ENCODE results near the gene ZDHHC4. TPM values are rescaled to one million over a fixed set of nuclear protein-coding genes. Genes with fewer than 3 reads are reported as not detected.

ZDHHC4 gene
- total and polyA plus RNA-seq, 9 donors: 35.9 to 92.0 (median 47.8) TPM

DNA sequence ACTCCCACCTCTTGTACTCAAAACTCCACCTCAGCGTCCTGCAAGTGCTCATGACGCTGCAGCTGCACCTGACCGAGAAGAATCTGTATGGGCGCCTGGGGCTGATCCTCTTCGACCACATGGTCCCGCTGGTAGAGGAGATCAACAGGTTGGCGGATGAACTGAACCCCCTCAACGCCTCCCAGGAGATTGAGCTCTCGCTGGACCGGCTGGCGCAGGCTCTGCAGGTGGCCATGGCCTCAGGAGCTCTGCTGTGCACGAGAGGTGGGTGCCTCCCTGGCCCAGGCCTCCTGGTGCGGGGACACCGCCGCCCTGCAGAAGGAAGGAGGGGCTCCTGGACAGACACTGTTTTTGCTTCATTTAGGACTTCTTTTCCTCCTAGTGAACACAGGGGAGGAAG, 22.8 kb downstream of the ZDHHC4 start:
- H3K36me3 ChIP-seq: no peaks in the 10 kb centered on the region
- TF ChIP-seq EP300 (IDR thresholded peaks at IDR 0.05) (no peak), POLR2A (IDR thresholded peaks at IDR 0.05) (no peak)
- TF ChIP-seq, protein P1, sequence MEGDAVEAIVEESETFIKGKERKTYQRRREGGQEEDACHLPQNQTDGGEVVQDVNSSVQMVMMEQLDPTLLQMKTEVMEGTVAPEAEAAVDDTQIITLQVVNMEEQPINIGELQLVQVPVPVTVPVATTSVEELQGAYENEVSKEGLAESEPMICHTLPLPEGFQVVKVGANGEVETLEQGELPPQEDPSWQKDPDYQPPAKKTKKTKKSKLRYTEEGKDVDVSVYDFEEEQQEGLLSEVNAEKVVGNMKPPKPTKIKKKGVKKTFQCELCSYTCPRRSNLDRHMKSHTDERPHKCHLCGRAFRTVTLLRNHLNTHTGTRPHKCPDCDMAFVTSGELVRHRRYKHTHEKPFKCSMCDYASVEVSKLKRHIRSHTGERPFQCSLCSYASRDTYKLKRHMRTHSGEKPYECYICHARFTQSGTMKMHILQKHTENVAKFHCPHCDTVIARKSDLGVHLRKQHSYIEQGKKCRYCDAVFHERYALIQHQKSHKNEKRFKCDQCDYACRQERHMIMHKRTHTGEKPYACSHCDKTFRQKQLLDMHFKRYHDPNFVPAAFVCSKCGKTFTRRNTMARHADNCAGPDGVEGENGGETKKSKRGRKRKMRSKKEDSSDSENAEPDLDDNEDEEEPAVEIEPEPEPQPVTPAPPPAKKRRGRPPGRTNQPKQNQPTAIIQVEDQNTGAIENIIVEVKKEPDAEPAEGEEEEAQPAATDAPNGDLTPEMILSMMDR (IDR thresholded peaks at IDR 0.05): no peak

DNA sequence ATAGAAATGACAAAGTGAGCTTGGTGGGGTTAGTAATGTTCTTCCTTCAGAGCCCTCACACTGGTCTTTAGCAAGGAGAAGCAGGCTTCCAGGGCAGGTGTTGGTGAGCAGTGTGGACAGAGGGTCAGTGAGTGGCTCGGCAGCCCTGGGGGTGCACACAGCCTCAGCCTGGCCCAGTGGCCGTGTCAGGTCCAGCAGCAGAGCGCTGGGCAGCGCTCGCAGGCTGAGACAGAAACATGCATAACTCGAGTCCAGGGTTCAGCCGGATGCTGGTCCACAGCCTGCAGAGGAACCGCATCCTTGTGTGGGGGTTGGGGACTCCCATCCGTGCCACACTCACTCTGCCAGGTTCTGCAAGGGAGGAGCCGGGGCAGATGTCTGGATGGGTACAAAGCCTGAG, 27.2 kb downstream of the ZDHHC4 start:
- no peaks in the 10 kb centered on the region for H3K9me3 ChIP-seq
- intact Hi-C loops (cut with DNase I): no loop called here
- H3K27me3 ChIP-seq: no peaks in the 10 kb centered on the region
- H3K27ac ChIP-seq: no peak overlapping the region
- no peaks in the 10 kb centered on the region for H3K36me3 ChIP-seq
- TF ChIP-seq EP300 (IDR thresholded peaks at IDR 0.05): no peak
- no peak for DNase-seq
- 81 to 92% (median 85%) methylated on average over 10 of the region's 10 CpGs for WGBS, 3 donors
- no peak overlapping the region for H3K4me3 ChIP-seq
- no peaks in the 10 kb centered on the region for H3K4me1 ChIP-seq (ENCODE audit: insufficient read depth)

More for the DNA sequence above, 22.8 kb downstream of the ZDHHC4 start:
- Histone ChIP-seq H3K4me1 (ENCODE audit: insufficient read depth) (no peaks in the 10 kb centered on the region), H3K4me3 (no peak overlapping the region), H3K27me3 (no peaks in the 10 kb centered on the region), H3K27ac (no peak overlapping the region), H3K9me3 (no peaks in the 10 kb centered on the region)
- no peak for DNase-seq
- WGBS, 3 donors: 84 to 90% (median 87%) methylated on average over 12 to 15 of the region's 15 CpGs
- intact Hi-C loops (cut with DNase I): no loop called here

DNA sequence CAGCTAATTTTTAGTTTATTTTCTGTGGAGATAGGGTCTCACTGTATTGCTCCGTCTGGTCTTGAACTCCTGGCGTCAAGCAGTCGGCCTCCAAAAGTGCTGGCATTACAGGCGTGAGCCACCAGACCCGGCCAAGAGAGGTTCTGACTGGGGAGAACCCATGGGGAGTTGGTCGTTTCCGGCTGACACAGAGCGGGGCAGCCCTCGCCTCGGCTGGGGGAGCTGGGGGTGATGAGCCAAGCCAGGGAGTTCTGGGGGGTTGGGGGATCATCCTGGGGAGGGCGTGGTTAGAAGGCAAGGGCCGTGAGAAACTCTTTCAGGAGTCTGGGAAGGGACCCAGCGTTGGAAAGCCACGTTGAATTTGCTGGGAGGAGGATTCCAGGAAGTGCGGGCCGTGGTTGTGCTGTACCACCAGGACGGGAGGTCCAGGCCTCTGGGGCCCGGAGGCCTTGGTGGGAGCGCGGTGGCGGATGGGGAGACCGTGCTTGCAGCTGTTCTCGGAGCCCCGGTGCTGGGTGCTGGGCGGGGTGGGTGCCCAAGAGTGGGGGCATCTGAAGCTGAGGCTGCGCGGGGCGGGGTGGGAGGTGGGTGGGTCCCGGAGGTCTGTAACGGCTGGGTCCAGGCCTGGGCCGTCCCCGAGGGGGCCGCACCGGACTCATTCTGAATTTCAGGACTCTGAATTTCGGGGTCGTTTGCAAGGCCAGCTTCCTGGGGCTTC, 29.8 kb downstream of the ZDHHC4 start:
- TF ChIP-seq EP300 (IDR thresholded peaks at IDR 0.05) (no peak), POLR2A (IDR thresholded peaks at IDR 0.05) (no peak)
- TF ChIP-seq, protein P1 (IDR thresholded peaks at IDR 0.05): no peak
- Histone ChIP-seq H3K27me3 (no peaks in the 10 kb centered on the region), H3K9me3 (no peaks in the 10 kb centered on the region), H3K27ac (no peak overlapping the region), H3K4me3 (no peak overlapping the region), H3K36me3 (no peaks in the 10 kb centered on the region), H3K4me1 (ENCODE audit: insufficient read depth) (no peaks in the 10 kb centered on the region)
- DNase-seq: no peak
- intact Hi-C loops (cut with DNase I): no loop called here
- 86 to 92% (median 89%) methylated on average over 33 to 36 of the region's 36 CpGs for WGBS, 3 donors

DNA sequence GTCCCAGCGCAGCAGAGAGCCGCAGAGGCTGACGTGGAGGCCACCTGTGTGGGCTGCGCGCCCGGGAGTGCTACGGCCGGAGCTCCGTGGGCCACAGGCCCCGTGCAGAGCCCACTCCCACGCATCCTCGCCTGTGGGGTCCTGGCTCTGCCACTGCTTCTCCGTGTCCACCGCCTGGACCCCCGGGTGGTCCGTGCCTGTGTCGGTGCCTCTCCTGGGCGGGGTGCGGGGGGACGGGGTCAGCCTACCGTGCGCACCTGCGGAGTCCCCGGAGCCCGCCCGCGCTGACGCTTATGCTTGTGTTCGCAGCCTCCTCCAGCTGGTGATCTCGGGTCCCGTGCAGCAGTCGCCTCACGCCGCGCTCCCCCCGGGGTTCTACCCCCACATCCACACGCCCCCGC, 30.4 kb downstream of the ZDHHC4 start:
- WGBS, 3 donors: 80 to 85% (median 84%) methylated on average over 35 to 38 of the region's 38 CpGs
- intact Hi-C loops (cut with DNase I): no loop called here
- no peaks in the 10 kb centered on the region for H3K4me1 ChIP-seq (ENCODE audit: insufficient read depth)

DNA sequence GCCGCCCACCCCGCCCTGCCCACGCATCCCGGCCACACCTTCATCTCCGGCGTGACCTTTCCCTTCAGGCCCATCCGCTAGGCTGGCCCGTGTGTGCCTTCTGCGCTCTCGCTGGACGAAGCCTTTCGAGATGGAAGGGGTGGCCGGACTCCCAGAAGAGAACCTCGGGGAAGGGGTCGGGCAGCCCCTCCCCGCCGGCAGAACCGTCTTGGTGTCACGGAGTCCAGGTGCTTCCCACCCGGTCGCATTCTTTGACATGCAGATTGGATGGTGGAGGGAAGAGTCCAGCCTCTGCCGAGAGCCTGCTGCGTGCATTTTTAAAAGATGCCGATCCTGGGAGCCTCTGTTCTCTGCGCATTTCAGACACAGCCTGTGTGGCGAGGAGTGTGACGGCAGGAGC, 30.8 kb downstream of the ZDHHC4 start:
- no peak overlapping the region for H3K4me3 ChIP-seq
- H3K4me1 ChIP-seq (ENCODE audit: insufficient read depth): no peaks in the 10 kb centered on the region
- no peaks in the 10 kb centered on the region for H3K9me3 ChIP-seq
- TF ChIP-seq, protein P1 (IDR thresholded peaks at IDR 0.05): no peak
- TF ChIP-seq EP300 (IDR thresholded peaks at IDR 0.05) (no peak), POLR2A (IDR thresholded peaks at IDR 0.05) (no peak)
- no peak overlapping the region for H3K27ac ChIP-seq
- 82 to 88% (median 87%) methylated on average over 27 of the region's 27 CpGs for WGBS, 3 donors
- no peaks in the 10 kb centered on the region for H3K36me3 ChIP-seq
- DNase-seq: no peak
- H3K27me3 ChIP-seq: no peaks in the 10 kb centered on the region
- intact Hi-C loops (cut with DNase I): no loop called here

More for the DNA sequence above, 30.4 kb downstream of the ZDHHC4 start:
- no peak for DNase-seq
- H3K36me3 ChIP-seq: no peaks in the 10 kb centered on the region
- no peaks in the 10 kb centered on the region for H3K27me3 ChIP-seq
- H3K9me3 ChIP-seq: no peaks in the 10 kb centered on the region
- no peak overlapping the region for H3K4me3 ChIP-seq
- no peak overlapping the region for H3K27ac ChIP-seq
- no peak for TF ChIP-seq POLR2A (IDR thresholded peaks at IDR 0.05)
